IPS-18c (cell line): ENCODE data around the gene TCFL5.
A peak's percentile ranks its signal among the peaks of the same experiment; 100 is the strongest.

Source experiments
- H3K4me3 ChIP-seq: 2 replicates; pipeline ENCODE4 v1.7.0; 2013; ENCODE audit warnings: low read depth, mild to moderate bottlenecking, low read length, moderate library complexity; ENCODE audit not compliant: insufficient read depth
- H3K9me3 ChIP-seq: one replicate; pipeline ENCODE4 v1.6.1; 2013; ENCODE audit warnings: mild to moderate bottlenecking, low read length, moderate library complexity; ENCODE audit not compliant: control insufficient read depth, insufficient read depth

TCFL5 gene

GRCh38 chr20:62898093-62898964, 36.7 kb upstream of the TCFL5 start:
- Histone ChIP-seq H3K9me3 (no peaks in the 10 kb centered on the region), H3K4me3 (no peak overlapping the region)

- H3K4me3 ChIP-seq, result no peak overlapping the region
These were observed 36.0 kb upstream of the TCFL5 start for GRCh38 chr20:62897666-62898065.

DNA sequence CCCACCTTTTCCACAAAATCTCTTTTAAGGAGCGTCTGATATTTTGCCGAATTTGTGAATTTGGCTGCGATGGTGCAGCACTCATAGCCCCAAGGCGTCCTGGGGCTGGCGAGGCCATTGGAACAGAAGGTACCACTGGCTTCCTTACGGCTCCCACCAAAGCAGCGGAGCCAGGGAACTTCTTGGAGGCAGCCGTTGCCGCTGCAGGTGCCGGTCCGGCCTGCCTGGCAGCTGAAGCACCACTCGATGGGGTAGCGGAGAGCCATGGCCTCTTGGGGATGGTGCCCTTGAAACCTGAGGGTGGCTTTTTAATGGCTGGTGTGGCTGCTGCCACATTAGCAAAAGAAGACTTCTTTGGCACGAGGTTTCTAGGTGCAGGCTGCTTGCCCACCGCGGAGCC, 34.9 kb upstream of the TCFL5 start:
- Histone ChIP-seq H3K4me3 (no peak overlapping the region), H3K9me3 (no peaks in the 10 kb centered on the region)

More at GRCh38 chr20:62897666-62898065, 36.0 kb upstream of the TCFL5 start:
- no peaks in the 10 kb centered on the region for H3K9me3 ChIP-seq

GRCh38 chr20:62895539-62895938, 33.9 kb upstream of the TCFL5 start:
- Histone ChIP-seq H3K9me3 (no peaks in the 10 kb centered on the region), H3K4me3 (no peak overlapping the region)

GRCh38 chr20:62894261-62894660, 32.6 kb upstream of the TCFL5 start:
- Histone ChIP-seq H3K4me3 (no peak overlapping the region), H3K9me3 (no peaks in the 10 kb centered on the region)

GRCh38 chr20:62893700-62894099, 32.1 kb upstream of the TCFL5 start:
- H3K9me3 ChIP-seq, result no peaks in the 10 kb centered on the region
- no peak overlapping the region for H3K4me3 ChIP-seq

- Histone ChIP-seq H3K4me3 (no peak overlapping the region), H3K9me3 (no peaks in the 10 kb centered on the region)
These were observed 31.0 kb upstream of the TCFL5 start for GRCh38 chr20:62892348-62893304.

GRCh38 chr20:62891111-62891510, 29.5 kb upstream of the TCFL5 start:
- H3K9me3 ChIP-seq, result no peaks in the 10 kb centered on the region
- H3K4me3 ChIP-seq, result no peak overlapping the region

GRCh38 chr20:62890444-62890843, 28.8 kb upstream of the TCFL5 start:
- Histone ChIP-seq H3K9me3 (no peaks in the 10 kb centered on the region), H3K4me3 (no peak overlapping the region)

DNA sequence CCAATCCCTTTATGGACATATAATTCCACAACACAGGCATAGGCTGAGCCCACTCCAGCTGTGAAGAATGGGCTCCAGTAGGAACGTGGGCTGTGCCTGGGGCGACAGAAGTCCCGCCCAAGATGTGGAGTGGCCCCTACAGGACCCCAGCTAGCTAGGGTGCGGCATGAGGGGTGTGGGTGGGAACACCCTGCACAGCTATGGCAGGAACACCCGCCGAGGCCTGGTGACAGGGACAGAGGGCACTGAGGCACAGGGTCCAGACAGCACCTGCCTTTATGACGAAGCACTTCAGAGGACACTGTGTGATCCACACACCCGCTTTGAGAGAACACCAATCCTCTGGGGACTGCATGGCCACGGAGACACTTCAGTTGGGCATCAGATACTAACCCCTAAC, 28.2 kb upstream of the TCFL5 start:
- Histone ChIP-seq H3K9me3 (no peaks in the 10 kb centered on the region), H3K4me3 (no peak overlapping the region)

DNA sequence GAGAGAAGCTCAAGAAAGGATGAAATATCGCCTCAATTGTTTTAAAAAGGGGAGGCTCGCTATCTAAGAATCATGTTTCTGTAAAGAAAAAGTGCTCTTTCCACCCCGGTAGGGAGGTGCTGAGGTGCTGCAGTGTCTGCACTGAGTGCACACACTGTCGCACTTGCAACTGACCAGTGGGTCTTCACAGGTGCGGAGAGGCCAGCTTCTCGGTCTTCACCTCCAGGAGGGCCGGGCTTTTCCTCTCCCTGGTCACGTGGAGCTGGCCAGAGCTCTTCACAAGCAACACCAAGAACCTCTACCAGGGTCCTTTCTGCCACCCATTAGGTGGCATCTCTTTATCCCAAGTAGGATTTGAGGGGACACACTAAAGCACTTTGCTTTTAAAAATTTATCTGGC, 27.8 kb upstream of the TCFL5 start:
- Histone ChIP-seq H3K9me3 (no peaks in the 10 kb centered on the region), H3K4me3 (no peak overlapping the region)

GRCh38 chr20:62888910-62889309, 27.3 kb upstream of the TCFL5 start:
- Histone ChIP-seq H3K4me3 (no peak overlapping the region), H3K9me3 (no peaks in the 10 kb centered on the region)

GRCh38 chr20:62888406-62888805, 26.8 kb upstream of the TCFL5 start:
- Histone ChIP-seq H3K9me3 (no peaks in the 10 kb centered on the region), H3K4me3 (no peak overlapping the region)

DNA sequence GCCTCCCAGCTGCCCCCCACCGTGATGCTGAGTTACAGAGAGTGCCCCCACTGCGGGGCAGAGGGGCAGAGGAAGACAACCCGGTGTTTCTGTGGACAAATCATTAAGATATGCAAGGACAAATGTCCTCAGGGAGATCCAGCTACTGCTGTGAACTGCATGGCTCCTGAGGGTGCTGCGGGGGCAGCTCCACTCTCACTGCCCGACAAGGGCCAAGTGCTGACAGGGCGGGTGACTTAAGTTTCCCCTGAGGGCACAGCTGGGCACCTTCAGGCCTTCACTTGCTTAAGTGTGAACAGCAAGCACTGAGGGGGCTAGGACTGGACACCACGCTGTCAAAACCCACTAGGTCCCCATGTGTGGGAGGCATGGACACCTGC, 26.2 kb upstream of the TCFL5 start:
- no peaks in the 10 kb centered on the region for H3K9me3 ChIP-seq
- H3K4me3 ChIP-seq, result no peak overlapping the region

- Histone ChIP-seq H3K9me3 (no peaks in the 10 kb centered on the region), H3K4me3 (no peak overlapping the region)
These were observed 25.7 kb upstream of the TCFL5 start for GRCh38 chr20:62887152-62887859.

DNA sequence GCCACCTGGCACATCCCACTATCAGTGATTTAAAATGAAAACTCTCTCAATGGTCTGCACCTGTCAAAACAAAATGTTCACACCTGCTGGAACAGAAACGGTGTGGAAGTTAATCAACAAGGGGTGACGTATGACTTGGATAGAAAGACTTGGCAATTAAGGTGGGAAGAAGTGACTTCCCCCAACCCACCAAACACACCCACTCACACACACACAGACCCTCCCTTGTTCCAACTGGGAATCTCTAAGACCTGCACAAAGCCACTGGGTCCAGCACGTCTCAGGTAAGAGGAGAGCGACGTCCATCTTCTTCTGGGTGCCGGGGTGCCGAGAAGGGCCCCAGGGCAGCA, 25.1 kb upstream of the TCFL5 start:
- H3K4me3 ChIP-seq, result no peak overlapping the region
- no peaks in the 10 kb centered on the region for H3K9me3 ChIP-seq

DNA sequence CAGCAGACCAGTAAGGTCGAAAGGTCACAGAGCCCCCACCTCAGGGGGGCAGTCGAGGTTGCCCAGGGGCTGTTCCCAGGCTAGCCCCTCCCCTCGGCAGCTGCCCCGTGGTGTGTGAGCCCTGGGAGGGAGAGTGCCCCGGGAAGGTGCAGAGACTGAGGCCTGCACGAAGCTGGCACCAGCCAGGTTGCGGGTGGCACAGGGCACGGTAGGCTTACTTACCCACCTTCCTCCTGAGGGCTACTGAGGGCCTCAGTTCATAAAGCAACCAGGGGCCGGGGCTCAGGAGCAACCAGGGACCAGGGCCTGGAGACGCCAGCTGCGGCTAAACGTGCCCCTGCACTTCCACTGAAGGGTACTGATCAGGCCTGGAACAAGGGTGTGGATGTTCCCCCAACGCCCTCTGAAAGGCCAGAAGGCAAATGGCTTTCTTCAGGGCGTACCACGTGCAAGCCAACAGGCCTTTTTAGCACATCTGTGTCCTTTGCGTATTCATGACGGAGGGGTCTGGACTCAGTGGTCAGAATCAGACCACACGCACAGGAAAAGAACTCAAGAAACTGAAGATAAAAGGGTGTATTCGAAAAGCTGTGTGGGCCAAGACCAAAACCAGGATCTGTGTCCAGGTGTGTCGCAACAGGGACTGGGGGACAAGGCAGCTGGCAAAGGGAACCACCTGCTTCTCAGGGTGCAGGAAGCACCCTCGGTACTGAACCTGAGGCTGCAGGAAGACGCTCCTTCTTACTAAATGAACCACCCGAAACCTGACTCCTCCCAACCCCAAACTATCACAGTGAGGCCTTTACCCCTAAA, 24.5 kb upstream of the TCFL5 start:
- Histone ChIP-seq H3K9me3 (no peaks in the 10 kb centered on the region), H3K4me3 (peak overlapping the region; percentile 22; the same call in 1 of the 2 replicates)
